NOMO-1 (cell line): ENCODE results near the gene SOX5.
"Not testable (repeated sequence)": the region's sequence is repeated elsewhere in the genome, so short reads cannot be mapped to it uniquely, and the experiment has no call there.

ENCODE experiments used
- DNase-seq, 2 experiments: peaks; one replicate each; lab custom pipeline; 2025; ENCODE audit not compliant: unreplicated experiment in 2 of 2; lab: John Stamatoyannopoulos, UW

SOX5 gene

DNA sequence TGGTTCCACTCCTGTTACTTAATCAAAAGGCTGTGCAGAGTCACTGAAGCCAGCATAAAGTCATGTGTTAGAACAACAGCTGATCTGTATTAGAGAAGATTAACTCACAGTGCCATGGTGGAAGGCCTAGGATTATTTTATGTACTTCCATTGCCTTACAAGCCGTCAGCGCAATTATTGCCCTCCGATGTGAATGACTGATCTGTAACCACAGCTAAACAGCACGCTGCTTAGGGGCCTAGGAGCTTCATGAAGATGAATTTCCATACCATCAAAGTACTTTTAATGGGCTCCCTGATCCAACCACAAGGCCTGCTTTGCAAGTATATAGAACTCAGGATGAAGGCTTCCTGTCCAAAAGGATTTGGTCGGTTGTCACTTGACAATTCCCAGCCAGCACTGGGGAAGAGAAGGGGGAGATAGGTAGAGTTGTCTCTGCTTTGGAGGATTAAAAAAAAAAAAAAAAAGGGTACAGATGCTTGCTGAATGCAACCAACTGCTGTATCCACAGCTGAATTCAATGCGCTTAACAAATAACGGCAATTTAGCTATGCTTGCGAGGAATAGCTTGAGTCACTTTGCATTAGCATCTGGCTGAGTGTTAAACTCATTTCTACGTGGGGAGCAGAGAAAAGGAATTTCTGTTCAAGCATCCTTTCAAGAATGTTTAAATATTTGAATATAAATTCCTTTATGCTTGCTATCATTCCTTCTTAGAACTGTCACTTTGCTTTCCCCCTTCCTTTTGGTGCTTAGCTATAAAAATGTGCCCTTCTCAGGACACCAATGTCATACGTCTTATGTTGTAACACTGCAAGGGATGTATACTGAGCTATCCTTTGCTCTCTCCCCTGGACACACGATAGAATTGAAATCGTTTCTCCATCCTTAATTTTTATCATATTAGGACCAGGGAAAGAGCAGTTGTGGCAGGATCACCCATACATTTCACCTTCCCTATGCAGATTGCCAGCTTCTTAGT, 387.8 kb downstream of the SOX5 start:
- no peak for DNase-seq

DNA sequence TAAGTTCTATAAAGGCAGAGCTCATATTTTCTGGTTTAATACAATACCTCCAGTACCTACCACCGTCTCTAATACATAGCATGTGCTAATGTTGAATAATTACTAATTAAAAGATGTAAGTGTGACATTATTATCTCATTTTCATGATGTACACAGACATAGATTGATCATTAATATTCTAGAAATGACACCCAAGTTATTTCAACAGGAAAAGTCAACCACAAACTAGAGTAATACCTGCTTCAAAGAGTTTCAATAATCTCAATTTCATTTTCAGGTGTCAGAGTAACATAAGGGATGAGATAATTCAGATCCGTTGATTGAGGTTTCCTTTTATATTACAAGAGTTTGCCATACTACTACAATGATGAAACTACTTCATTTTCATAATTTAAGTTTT, 388.9 kb downstream of the SOX5 start:
- DNase-seq = no peak

DNA sequence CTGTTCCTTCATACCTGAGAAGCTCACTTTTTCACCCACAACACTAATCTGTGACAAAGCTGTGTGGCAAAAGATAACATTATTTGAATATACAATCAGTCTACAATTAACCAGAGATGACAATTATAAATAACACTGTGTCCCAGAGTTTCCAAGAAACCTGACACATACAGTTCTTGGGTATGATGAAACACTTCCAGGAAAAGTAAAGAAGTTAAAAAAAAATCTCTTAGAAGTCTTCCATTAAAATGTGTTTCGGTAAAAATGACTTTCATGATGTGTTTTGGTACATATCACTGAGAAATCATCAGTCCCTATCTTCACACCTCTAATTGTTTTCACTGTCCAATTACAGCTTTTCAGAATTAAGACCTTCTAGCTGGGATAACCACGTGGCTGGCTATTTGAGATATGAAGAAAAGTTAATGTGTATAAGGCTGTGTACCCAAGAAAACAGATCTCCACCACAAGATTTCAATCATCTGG, 390.2 kb downstream of the SOX5 start:
- no peak for DNase-seq

DNA sequence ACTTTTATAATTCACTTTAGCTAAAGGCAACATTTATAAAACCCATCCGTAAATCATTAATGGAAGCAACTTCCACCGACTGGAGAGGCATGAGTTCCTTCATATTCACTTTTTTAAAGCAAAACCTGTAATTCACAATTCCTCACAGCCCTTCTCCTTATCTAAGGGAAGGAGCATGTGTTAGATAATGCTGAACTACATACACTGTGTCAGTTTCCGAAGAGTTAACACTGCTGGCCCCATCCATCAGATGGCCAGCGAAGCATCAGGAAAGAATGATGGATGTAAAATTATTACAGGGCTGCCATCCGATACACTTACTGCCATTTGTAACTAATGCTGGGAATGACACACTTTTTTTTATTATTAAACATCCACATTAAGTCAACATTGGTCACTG, 392.8 kb downstream of the SOX5 start:
- DNase-seq = no peak

DNA sequence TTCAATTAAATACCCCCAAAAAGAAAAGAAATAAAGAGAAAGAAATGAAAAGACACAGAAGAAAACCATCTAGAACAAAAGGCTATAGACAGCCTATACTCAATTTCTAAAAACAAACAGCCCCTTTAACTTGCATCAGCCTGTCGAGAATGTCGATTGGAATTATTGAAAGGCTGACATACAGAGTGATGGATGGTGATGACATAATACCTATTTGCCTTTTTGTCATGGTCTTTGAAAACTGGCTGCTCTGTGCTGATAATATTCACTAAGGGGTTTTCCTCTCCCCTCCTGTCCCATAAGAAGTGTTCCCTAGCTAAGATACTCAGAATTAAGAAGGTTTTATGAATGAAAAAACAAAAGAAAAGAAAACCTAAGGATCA, 393.7 kb downstream of the SOX5 start:
- no peak for DNase-seq

DNA sequence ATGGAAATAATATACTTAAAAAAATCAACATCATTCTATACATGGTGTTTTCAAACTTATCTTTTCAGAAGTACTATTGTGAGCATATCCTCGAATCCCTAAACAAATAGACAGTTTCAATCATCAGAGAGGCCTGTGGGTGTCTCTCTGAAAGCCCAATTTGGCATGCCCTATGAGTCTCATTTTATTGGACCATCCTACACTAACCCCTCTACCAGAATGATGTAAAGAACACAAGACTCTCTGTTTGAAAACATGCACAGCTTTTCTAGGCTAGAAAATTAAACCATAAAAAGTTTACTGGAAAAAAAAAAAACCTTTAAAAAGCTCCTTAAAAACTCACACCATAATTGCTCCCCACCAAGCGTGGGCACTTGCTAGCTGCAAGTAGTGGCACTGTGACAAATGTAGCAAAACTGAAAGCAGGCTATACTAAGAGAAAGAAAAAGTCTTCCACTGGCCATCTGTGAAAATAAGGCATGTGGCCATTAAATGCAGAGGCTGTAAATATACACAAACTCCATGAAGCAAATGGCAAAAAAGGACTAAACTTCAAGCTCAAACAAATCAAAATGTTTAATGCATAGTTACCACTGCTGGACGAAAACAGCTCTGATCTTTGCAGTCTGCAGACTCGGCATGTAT, 394.2 kb downstream of the SOX5 start:
- no peak for DNase-seq

DNA sequence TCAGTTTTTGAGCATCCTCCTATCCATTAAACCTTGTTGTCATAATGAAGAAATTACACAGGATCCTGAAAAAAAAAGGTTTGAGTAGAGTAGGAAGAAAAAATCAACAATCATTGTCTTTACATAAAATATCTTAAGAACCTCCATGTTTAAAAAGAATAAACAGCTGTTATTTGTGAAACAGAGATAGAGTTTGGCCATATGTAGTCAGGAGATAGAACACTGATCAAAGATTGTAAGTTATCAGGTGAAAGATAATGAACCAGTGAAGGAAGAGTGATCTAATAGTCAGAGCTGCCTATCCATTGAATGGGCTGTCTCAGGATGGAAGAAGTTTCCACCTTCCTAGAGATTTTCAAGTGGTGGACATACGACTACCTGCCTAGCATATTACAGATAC, 397.1 kb downstream of the SOX5 start:
- no peak for DNase-seq

DNA sequence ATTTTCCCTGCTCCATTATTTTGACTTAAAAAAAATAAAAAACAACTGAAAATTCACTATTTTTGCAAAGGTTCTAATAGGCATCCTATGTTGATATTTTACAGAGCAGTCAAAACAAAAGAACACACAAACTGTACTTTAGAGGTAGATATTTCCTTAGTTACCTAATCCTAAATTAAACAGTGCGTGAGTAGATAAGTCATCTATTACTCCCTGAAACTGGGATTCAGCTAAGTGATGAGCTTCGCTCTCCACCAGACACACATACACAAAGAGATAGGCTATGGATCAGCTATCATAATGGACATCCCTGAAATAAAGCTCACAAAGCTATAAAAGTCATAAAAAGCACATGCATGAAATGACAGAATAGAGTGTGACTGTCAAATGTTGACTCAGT, 398.7 kb downstream of the SOX5 start:
- DNase-seq = no peak

DNA sequence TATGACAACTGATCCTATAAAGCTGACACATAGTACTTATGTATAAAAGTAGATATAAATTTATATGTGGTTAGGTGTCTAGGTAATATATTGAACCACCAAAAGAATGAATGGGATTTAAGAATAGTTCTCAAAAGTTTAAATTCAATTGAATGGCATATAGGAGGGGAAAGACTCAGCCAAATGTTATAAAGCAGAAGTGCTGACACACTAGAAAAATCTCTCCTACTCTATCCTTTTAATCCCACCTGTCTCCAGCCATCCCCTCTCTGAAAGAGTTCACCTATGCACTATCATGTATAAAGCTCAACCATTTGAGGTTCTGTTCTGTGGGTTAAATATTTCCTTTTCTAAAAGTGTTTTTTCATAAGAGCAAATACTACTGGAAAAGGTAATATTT, 400.7 kb downstream of the SOX5 start:
- no peak for DNase-seq

DNA sequence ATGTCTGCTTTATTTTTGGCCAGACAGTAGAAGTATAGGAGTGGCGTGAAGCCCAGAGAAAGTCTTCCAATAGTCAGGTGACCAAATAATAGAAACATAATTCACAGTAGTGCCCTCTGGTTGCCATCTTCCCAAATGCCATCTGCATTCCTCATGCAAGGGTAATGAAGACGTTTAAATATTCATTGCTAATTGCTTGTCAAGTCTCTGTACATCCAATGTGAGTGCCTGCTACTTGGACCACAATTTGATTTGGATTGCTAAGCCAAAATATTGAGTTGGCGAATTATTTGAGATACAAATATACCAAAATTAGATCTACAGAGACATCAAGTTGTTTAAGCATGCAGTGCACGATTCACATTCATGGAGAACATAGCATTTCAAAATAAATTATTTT, 402.7 kb downstream of the SOX5 start:
- DNase-seq = no peak

DNA sequence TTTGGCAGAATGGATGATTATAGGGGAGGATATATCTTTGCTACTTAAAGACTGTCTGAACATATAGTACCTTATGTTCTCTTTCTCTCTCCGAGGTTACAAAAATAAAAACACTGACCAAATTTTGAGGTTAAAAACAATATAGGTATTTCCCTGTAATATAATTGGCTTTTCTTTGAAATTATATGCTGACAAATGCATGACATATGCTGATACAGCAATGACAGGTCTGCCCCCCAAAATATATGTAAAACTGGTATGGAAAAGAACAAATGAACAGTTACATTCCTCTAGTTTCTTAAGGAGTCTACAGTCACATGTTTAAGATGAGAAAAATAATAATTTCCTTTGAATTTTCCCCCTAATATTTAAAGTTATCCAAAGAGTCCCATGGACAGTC, 405.7 kb downstream of the SOX5 start:
- no peak for DNase-seq

DNA sequence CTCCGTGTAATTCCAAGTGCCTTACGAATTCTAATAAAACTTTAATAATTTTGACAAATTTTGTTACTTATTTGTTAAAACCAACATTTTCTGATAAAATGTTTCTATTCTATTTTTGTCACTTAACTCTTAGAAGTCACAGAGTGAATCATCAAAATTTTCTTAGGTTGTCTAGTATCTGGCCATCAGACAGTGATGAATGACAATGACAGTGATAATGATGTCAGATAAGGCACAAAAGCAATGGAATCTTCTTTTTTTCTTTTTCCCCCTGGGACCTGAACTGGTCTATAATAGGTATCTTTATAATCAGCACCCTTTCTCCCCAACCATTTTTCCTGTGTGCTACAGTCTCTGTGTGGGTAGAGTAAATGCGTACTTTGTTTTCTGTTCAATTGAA, 407.3 kb downstream of the SOX5 start:
- DNase-seq = no peak

DNA sequence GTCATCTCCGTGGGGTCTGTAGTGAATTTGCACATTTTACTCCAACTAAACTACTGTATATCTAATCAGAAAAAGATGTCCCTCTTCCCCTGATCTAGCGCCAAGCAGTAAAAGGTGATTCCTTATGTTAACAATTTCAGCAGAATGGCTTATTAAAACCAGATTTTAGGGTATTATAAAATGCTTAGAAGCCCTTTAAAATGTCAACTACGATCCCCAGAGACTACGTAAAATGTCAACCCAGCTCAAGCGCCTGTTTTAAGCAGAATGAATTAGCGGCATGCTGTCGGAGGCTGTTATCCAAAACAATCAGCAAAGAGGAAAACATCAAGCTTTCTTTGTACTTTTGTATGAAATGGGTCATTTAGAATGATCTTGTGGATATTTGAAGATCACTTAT, 408.9 kb downstream of the SOX5 start:
- no peak for DNase-seq

DNA sequence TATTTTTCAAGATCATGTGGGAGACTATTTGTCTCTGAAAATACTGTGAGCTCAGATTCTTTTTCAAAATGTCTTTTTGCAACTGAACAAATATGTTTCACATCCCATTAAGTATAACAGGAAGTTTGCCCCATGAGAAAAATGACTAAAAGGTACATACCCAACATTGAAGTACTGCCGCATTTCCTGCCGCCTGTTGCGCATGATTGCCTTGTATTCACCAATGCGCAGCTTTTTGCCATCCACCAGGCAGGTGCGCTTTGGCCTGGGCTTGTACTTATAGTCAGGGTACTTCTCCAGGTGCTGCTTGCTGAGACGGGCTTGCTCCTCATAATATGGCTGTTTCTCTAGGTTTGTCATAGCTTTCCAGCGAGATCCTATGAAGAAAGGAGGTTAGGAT, 413.2 kb downstream of the SOX5 start:
- DNase-seq = no peak

DNA sequence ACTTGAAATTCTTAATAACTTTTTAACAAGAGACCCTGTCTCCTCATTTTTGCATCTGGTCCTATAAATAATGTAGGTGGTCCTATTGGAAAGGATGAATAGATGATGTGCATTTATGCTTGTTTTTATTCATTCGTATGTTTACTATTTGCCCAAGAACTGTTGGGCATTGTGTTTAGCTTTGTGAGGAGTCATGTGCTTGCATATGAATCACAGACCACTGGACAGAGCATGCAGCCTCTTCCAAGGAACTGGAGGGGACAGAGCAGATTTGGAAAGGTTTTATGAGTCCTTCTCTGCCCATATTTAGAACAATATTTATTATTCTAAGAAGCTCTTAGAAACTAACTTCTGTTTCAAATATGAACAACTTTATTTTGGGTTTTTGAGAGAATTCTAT, 414.0 kb downstream of the SOX5 start:
- DNase-seq = no peak

DNA sequence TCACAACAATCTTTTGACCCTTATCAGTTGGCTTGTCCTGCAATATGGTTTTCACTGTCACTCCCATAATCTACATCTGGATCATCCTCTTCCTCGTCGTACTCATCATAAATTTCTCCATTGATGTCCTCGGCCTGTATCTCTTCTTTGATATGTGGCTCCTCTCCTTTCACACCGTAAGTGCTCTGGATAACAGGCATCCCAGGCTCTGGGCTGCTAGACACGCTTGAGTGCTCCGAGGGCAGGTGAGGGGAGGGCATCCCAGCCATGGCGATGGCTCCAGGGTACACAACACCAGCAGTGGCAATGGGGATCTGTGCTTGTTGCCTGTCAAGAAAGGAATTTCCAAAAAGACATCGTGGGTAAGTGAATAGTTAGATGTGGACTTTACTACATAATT, 415.3 kb downstream of the SOX5 start:
- no peak for DNase-seq

DNA sequence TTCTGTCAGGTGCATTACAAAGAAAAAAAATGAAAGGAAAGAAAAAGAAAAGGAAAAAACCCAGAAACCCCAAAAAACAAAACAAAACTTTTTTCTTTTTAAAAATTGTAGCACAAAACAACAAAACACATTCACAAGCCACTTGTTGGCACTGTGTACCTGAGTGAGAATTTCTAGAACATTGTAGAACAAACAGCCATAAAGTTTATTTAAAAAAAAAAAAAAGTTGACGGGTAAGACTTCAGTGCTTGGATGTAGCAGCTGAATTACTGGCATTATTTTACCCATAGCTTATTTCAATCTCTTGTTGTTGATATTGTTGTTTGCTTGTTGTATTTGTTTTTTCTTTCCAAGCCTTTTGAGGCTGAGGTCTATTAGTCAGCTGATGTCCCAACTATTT, 415.8 kb downstream of the SOX5 start:
- DNase-seq = no peak

DNA sequence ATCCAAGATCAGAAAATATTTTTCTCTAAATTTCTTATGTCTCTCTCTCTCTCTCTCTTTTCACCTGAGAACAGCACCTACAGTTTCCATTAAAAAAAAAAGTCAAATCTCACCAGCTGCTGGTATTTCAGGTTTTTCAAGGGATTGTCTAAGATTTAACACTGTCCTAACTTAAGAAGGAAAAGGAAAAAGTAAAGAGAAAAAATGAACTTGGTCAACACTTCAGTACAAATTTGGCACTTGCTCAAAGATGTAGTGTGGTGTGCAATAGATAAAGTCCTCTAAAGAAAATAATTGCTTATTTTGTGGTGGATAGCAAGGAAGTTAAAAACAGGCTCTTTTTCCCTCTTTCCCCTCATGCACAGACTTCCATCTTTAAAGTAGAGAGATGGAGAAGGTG, 416.2 kb downstream of the SOX5 start:
- no peak for DNase-seq

DNA sequence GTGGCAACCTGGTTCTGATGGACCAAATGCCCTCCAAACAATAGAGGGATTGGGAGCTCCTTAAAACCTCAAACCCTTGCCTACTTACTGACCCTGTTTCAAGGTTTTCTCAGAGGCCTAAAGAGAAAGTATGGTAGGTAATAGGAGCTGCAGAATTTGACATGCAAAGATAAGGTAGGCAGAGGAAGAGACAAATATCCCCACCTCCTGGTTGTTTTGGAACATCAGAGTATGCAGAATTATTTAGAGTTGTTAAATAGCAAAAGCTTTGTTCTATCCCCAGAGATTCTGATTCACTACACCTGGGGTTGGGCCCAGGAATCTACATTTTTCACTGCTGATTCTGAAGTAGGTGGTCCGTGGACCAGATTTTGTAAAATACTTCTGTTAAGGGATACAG, 421.2 kb downstream of the SOX5 start:
- no peak for DNase-seq

DNA sequence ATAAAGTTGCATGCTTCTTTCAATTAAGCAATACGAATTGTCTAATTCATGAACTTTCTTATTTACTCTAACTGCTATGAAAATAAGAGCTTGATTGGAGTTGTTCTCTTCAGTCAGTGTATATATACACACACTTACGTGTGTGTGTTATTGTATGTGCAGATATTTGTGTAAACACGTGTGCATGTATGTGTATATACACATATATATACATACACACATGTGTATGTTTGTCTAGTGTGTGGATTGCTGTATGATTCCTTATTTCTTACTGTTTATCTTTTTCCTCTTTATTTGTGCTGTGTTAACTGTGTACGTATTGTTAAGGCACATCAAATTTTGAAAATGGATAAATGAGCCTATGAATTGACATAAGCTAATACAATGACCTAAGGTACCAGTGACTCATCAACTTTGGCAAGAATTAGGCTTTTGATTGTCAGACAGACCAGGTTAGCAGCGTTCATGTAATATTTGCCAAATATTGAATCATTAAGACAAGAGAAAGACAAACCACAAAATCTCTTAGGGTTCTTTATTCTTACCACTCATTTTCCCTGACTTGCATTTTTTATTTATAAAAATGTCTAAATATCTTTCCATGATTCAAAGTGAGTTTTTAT, 423.9 kb downstream of the SOX5 start:
- DNase-seq = no peak

DNA sequence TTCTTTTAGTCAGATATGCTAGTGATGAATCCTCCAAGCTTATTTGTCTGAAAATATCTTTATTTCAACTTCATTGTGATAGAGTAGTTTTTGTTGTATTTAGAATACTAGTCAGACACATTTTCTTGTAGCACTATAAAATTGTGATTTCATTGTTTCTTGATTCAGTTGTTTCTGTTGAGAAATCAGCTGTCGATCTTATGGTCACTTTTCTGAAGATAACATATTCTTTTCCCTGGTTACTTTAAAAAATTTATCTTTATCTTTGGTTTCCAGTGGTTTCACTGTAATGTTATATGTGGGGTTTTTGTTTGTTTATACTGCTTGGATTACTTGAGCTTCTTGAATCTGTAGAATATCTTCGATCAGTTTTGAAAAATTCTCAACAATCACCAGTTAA, 426.1 kb downstream of the SOX5 start:
- DNase-seq = no peak

DNA sequence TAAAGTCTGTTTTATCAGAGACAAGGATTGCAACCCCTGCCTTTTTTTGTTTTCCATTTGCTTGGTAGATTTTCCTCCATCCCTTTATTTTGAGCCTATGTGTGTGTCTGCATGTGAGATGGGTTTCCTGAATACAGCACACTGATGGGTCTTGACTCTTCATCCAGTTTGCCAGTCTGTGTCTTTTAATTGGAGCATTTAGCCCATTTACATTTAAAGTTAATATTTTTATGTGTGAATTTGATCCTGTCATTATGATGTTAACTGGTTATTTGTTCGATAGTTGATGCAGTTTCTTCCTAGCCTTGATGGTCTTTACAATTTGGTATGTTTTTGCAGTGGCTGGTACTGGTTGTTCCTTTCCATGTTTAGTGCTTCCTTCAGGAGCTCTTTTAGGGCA, 430.0 kb downstream of the SOX5 start:
- DNase-seq = not testable (repeated sequence)
